CD4-positive, alpha-beta T cell treated with Interleukin-12 subunit alpha and Interleukin-12 subunit beta, for 1 hour (primary cell): ENCODE measurements around the gene IQCN.

Source experiments
- DNase-seq: peaks from one replicate; pipeline ENCODE4 v3.0.0-alpha.2; 2020

Gene IQCN, protein sequence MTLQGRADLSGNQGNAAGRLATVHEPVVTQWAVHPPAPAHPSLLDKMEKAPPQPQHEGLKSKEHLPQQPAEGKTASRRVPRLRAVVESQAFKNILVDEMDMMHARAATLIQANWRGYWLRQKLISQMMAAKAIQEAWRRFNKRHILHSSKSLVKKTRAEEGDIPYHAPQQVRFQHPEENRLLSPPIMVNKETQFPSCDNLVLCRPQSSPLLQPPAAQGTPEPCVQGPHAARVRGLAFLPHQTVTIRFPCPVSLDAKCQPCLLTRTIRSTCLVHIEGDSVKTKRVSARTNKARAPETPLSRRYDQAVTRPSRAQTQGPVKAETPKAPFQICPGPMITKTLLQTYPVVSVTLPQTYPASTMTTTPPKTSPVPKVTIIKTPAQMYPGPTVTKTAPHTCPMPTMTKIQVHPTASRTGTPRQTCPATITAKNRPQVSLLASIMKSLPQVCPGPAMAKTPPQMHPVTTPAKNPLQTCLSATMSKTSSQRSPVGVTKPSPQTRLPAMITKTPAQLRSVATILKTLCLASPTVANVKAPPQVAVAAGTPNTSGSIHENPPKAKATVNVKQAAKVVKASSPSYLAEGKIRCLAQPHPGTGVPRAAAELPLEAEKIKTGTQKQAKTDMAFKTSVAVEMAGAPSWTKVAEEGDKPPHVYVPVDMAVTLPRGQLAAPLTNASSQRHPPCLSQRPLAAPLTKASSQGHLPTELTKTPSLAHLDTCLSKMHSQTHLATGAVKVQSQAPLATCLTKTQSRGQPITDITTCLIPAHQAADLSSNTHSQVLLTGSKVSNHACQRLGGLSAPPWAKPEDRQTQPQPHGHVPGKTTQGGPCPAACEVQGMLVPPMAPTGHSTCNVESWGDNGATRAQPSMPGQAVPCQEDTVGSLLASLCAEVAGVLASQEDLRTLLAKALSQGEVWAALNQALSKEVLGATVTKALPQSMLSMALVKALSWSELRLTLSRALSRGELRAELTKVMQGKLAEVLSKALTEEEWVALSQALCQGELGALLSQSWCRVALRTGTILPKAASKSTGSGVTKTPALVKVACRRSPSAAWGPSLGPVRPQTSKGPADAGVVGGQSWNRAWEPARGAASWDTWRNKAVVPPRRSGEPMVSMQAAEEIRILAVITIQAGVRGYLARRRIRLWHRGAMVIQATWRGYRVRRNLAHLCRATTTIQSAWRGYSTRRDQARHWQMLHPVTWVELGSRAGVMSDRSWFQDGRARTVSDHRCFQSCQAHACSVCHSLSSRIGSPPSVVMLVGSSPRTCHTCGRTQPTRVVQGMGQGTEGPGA (N-terminal part only)

DNA sequence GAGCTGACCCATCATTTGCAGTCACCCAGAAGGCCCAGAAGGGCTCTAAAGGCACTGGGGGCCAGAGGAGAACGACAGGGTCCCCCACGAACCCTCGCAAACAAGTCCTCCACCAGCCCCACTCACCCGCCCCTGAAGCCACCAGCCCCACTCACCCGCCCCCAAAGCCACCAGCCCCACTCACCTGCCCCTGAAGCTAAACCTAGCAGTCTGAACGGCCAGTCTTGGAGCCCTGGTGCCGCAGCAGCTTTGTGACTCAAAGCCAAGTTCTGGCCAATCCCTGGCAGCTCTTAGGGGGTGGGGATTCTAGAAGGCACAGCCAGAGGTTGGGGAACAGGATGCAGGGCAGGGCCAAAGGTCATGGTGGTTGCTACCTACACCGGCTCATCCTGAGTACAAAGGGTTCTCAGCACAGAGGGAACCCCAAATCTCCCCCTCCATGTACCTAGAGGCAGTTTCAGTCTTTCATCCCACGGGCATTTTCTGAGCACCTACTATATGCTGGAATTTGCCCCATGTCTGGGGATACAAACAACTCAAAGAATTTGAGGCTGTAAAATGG, at the start of gene IQCN:
Gene IQCN (minus strand): TSS at position 234 of the 562 bp plus-strand sequence. CDS start 4,974 bp downstream, outside the sequence.
- peak; percentile 64 for DNase-seq

DNA sequence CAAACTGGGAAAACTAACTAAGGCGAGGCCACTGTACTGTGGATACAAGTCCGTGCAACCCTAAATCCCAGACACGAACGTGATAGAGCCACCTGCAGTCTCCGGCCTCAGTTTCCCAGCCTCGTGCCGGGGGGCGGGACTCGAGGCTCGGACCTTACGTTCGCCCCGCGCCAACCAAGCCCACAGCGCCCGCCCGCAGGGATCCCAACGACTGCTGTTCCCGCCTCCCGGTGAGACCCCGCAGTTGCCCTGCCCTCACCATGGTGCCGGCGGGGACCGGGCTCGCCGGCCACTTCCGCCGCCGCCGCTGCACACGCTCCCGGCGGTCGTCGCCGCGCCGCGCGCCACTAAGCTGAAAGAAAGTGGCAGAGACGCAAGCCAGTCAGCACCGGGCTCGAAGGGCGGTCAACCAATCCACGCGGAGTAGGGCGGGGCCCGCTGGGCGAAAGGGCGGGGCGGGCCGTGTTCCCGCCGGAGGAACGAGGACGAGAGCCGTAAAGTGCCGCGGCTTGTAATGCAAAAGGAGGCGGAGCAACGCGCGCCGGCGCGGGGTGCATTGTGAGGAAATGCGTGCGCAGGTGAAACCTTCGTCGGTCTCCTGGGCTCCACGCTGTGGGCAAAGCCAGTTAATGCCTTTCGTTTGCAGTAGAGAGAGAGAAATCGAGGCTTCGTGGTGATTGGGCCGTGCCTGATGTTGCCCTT, 48.7 kb upstream of the IQCN start, which contains the start of gene LSM4:
Gene LSM4 (minus strand): TSS at position 318 of the 702 bp plus-strand sequence. CDS start 56 bp downstream, at position 262.
- peak; percentile 100 for DNase-seq

DNA sequence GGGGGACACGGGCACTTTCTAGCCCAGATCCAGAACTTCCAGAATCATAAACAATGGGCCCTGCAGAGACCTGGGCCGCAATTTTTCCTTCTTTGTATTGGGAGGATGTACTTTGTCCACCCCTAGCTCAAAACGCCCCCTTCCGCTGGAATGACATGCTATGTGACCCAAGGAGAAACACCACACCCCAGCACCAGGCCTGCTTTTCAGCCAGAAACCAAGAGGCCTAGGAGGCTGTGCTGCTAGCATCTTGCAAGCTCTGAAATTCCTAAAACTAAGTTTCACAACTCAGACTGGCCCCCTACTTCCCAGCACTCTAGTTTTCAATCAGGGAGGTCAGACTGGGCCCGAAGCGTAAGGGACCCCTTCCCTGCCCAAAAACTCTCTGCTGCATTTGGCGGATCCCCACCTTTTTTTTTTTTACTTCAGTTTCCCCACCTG, 48.1 kb upstream of the IQCN start:
- no peak for DNase-seq

DNA sequence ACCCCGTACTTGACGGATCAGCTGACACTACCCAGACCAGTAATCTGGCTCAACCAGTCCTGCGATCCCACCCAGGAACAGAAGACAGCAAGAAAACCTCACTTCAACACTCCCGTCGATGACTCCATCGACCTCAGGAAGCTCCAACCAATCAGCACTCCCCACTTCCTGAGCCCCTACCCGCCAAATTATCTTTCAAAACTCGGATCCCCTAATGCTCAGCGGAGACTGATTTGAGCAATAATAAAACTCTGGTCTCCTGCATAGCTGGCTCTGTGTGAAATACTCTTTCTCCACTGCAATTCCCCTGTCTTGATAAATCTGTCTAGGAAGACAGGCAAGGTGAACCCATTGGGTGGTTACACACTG, 47.5 kb upstream of the IQCN start:
- DNase-seq = no peak

DNA sequence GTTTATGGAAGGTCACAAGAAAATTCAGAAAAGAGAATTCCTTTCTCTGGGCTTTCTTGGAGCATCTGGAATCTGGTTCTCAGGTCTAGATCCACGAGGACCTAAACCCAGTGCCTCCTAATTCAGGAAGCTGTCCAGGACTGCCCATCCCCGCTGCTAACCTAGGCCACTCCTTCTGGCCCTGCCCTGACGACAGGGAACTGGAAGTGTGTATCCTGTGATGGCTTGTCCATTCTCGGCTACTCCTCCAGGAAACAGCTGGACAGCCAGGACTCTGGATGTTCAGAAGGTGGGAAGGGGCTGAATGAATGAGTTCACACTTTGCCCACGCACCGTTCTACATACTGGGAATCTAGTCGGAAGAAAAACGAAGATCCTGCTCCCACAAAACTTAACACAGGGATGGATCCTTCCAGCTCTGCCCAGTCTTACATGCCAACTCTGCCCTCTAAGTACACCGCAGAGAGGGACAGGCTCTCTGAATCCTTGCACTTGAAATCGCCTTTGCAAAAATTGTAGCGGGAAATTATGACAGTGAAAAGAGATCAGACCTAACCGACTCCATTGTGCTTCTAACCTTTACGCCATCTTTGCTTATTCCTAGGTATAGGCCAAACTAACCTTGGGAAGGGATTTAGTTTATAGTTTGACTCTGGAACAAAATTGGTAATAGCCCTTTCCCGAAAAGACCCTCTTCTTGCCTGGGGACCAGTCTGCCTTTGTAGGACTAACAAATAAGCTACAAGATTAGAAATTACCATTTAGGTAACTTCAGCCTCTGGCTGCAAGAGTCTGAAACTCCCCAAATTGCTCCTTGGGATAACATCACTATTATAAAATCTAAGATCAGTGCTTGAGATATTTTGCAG, 46.8 kb upstream of the IQCN start:
- no peak for DNase-seq

DNA sequence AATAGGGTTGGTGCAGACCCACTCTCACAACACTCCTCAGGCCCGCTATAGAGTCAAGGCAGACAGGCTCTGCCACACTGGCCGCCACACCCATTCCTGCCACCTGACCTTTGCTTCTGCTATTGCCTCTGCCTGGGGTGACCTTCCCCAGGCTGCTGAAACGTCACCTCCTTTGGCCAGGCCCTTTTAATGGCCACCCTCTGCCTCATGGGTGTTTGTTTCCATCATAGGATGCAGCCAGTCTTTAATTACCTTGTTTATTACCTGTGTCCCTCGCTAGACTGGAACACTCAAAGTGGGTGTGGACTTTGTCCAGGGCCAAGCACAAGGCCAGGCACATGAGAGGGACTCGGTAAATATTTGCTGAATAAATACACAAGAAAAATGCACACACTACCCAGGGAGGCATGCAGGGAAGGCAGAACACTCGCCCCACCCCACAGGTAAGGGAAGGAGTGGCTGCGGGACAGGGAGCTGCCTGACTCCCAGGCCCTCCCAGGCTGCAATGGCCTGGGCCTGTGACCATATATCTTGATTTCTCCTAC, 45.4 kb upstream of the IQCN start:
- no peak for DNase-seq

DNA sequence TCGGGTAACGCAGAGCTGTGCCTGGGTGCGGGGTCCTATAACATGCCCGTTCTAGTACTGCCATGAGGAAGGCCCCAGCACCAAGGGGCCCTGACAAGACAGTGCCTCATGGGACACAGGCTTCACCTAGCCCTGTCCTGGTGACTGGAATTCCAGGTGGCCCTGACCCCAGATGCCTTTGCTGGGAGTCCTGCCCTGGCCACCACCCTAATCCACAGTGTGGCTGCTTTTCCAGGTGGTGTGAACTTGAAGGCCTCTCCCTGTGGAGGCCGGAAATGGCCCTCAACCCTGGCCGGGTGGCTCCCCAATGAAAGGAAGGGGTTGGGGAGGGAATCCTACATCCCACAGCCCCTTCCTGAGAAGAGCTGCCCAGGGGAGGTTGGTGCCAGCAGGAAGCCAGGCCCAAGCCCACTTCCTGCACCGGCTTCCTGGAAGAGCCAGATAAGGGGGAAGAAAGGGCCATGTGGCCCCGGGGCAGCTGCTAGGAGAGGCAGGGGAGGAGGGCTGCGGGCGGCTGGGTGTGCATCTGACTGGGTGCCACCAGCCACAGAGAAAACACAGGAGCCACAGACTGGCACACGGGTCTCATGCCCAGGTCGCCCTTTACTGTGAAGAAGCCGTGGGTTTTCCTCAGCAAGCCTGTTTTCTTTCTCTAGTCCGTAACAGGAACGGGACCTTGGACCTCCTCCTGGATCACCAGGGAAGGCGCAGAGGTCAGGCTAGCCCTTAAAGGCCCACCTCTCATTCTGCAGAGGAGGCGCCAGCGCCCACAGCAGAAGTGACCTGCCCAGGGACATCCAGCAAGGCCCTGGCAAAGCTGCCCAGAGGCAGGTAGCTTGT, 43.9 kb upstream of the IQCN start:
- peak; percentile 68 for DNase-seq

DNA sequence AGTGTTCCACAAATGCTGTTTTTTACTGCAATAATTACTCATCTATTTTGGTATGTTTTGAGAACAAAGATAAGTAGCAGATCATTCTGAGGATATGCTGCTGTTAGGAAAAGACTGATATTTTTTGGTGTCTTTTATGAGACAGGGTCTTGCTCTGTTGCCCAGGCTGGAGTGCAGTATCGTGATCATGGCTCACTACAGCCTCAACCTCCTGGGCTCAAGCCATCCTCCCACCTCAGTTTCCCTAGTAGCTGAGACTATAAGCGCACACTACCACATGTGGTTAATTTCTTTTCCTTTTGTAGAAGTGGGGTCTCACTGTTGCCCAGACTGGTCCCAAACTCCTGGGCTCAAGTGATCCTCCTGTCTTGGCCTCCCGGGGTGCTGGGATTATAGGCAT, 39.1 kb upstream of the IQCN start:
- no peak for DNase-seq

DNA sequence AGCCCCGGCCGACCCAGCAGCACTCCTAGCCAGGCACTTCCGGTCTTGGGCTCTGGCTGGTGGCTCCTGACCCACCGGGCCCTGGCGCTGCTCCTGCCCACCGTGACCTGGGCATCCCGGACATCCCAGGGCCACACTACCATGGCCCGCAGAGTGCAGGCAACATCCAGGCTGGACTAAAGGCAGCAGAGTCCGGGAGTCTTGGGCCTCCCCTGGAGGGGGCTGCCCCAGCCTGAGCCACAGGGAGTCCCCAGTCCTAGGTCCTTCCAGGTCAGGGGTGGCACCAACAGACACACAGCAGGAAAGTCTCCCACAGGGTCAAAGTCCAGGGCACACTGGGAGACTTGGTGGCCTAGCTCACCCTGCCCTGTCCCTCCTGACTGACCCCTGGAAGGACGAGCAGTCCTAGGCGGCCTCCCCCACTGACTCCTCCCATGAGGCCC, 37.9 kb upstream of the IQCN start:
- DNase-seq = no peak

DNA sequence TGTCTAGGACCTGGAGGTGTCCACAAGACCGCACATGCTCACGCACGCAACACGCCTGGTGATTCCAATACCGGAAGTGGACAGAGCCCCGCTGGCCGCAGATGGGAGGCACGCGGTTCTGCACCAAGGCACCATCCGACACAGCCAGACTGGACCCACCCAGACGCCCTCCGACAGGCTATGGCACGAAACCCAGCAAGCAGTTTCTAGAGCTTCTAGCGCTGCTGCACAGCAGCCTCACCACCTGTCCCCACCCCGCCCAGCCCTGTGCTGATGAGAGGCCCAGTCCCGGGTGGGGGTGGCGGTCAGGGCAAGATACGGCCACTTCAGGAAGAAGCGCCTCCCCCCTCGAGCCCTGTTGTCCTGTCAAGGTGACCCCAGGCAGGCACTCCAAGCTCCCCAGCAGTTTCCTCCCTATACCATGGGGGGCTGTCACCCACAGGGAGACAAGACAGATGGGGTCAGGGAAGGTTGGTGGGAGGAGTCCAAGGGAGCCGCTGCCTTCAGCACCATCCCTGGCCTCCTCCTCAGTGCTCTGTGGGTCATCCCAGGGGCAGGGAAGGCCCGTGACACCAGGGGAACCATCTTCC, 37.3 kb upstream of the IQCN start:
- no peak for DNase-seq

DNA sequence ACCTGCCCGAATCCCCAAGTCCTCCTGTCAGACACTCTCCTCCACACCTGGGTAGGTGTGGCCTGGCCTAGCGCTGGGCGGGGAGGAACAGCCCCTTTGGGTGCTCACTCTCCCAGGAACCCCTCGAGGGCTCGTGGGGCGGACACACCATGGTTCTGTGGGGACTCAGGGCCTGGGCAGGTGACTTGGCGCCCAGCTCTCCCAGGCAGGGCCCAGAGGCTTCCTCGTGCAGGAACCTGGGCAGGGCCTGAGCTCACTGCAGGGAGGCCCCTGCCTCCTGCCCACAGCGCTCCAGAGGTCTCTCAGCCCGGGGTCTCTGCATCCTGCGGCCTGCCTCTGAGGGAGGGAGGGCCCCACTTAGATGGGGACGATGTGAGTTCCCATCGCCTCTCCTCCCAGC, 36.7 kb upstream of the IQCN start:
- DNase-seq = no peak

DNA sequence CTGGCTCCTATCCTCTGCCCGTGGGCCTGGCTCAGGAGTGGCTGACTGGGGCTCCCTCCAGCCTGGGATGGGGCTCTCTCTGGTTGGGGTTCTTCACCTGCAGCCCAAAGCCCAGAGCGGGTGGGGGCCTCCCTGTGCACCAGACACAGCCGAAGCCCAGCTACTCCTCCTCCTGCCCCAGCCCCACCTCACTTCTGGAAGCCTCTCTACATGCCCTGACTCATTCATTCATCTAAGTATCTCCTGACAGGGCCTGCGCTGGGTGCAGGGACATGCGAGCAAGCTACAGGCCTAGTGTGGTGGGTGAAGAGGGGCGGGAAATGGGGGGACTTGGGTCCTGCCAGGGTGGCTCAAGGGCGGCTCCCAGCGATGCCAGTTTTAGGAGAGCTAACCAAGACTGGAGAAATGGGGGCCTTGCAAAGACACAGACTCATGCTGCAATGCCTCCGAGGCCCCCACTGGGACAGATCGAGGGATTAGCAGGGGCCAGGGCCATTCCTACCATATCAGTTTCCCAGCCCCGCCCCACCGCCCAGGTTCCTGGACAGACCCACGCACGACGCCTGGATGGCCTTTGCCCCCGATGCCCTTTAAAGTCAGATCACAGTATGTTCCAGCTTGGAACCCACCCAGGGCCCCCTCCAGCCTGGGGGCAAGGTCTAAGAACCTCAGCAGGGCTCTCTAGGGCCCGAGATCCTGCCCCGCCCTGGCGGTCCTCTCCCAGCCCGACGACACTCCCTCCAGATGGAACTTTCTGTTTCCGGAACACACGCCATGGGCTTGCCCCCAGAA, 36.1 kb upstream of the IQCN start:
- no peak for DNase-seq

DNA sequence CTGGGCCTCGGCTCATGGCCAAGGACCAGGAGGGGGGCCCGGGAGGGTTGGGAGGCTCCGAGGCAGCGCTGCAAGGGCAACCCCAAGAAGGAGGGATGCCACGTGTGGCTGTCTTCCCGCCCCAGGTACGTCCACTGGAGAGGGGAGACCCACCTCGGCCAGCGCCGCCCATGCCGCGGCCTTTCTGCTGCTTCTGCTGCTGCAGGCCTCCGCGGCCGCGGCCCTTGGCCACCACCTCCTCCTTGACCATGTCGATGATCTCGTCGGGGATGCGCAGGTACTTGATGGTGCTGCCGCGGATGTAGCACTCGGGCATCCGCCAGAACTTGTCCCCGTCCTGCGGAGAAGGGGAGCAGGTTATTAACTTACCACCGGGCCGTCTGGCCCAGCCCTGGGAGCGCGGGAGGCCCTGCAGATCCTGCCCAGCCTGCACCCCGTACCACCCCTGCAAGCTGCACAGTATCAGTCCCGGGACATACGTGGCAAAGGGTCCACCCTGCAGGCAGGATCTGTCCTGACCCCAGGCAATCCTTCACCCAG, 35.3 kb upstream of the IQCN start:
- DNase-seq = no peak

DNA sequence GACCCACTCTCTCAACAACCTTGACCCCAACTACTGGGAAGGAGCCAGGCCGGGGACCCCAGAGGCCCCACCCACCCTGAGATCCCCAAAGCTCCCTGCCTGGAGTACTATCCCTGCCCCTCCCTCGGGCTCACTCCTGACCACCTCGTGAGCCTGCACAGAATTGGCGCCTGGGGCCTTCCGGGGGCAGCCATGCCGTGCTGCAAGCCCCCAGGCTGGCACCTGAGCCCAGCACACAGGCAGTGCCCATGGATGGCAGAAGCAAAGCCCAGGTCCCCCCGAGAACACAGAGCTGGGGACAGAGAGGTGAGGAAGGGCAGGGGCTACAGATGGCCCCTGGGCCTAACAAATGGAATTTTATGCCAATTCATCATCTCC, 34.7 kb upstream of the IQCN start:
- DNase-seq = no peak

DNA sequence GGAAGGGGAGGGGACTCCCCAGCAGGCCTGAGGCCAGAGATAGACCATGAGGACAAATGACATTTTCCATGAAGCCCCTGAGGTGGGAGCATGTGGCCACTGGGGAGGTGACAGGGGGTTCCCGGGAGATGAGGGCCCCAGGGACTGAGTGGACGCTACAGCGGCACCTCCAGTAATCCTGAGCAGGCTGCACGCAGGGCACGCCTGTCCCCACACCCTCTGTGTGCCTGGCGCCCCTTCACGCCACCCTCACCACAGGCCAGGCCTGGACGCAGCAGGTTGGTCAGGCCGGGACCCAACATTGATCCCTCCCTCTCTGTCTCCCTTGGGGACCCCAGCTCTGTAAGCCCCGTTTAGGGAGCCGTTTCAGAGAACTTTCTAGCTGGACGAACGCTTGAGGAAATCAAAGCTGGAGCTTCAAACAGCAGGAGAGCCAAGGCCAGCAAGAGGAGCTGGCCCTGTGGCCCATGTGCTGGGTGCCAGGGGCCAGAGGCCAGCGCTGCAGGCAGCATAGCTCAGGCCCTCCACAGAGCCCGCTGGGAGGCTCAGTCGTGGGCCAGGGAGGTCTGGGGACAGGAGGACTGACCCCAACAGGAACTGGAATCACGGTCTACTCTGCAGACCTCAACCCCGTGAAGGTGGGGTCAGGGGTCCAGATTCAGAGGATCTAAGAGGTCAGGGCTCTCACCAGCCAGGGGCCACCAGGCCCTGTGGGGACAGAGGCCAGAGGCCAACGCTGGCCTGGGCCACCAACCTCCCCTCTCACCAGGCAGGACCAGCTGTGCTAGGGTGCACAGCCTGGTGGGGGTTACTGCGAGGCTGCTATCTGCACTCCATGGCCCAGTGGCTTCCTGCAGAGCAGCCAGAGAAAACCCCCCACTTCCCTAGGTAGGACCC, 34.0 kb upstream of the IQCN start:
- no peak for DNase-seq

DNA sequence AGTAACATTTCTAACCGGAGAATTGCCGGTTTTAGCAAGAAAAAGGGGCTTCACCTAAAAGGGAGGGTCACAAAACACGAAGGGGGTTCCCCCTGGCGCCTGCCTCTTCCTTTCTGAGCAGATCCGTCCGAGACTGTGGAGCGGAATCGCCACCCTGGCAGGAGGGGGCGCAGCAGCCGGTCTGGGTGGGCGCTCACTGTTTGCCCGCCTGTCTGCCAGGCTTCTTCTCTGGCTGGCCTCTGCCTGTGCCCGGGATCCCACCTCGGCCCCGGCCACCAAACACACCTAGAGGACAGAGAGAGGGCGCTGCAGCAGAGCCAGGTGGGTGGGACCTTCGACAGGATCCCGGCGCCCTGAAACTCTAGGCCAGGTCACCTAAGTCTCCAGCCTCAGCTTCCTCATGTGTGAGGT, 33.0 kb upstream of the IQCN start:
- peak; percentile 60 for DNase-seq

DNA sequence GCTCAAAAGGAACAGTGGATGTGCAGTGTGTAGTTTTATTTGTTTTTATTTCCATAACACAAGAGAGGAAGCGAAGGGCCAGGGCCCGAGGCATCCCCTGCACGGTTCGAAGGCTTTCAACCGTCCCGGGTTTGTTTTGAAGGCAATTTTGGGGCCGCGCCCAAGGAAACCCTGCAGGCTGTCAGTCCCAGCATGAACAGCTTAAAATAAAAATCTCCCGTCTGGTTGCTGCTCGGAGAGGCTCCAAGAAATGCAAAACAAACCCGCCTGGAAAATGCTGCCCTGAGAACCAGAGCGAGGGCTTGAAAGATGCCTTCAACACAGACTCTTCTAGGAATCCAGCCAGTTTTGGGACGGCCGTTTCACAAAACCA, 32.6 kb upstream of the IQCN start:
- no peak for DNase-seq
